Stimulated activated CD4-positive, alpha-beta T cell treated with anti-CD3 and anti-CD28 coated beads, Interleukin-4, amount 100 ng/mL, for 1 hour (primary cell): ENCODE results near the gene PRKCE.
"Not testable (repeated sequence)": the region's sequence is repeated elsewhere in the genome, so short reads cannot be mapped to it uniquely, and the experiment has no call there.

ENCODE experiments used
- DNase-seq: peaks from one replicate; pipeline ENCODE4 v3.0.0-alpha.2; 2020

PRKCE gene

DNA sequence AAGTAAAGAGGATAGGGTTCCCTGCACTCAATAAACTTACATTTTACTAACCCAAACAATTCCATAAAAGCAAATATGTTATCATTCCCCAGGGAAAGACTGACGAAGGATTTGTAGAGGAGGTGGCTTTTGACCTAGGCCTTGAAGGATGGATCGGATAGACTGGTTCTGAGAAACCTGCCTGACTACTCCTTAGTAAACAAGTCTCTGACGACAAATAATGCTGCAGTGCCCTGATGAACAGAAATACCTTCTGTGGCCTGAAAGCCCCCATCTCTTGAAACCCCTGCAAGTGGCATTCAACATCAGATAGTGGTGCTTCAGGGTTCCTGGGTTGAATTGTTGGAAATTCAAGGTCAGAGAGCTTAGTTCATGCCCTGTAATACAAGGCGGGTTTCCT is 19.2 kb downstream of the PRKCE start:
- DNase-seq: no peak

DNA sequence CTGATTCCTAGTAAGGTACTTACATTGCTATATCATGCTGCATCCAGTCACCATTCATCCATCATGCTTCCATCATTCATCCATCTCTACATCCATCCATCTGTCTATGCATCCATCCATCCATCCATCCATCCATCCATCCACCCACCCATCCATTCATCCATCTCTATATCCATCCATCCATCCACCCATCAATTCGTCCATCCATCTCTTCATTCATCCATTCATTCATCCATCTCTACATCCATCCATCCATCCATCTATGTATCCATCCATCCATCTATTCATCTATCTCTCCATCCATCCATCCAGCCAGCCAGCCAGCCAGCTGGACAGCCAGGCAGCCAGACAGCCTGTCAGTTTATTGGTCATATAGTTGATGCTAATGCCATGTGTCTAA is 20.7 kb downstream of the PRKCE start:
- no peak for DNase-seq

DNA sequence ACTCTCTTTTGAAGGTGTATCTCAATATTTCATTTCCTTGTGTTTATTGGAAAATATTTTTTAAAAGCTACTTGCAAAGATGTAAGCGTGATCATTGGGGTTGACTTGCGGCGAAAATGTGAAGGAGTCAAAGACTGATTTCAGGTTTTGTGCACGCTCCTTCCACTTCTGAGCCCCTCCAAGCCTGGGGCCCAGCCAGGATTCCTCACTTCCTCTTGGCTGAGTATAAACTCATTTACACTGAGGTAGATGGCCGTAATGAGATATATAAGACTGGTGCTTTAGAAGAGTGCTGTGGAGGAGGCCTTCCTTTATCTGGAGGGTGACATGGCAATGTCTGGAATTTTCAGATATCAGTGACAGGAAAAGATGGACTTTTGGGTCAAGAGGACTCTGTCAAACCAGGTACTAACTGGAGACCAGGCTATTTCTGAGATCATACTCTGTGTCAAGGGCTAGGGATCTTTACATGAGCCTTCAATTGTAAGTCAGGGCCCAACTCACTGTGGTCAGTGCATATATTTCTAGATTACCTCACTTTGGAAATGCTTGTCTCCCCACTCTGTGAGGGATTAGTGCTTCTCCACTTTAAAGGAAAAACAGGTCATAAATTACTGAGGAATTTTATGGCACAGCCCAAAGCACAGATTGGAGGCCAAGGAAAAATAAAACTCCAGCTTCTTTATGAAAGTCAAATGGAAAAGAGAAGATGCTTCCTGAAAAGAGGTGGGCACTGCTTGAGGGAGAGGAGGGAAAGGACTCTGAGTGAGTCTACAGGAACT is 22.8 kb downstream of the PRKCE start:
- DNase-seq: no peak

DNA sequence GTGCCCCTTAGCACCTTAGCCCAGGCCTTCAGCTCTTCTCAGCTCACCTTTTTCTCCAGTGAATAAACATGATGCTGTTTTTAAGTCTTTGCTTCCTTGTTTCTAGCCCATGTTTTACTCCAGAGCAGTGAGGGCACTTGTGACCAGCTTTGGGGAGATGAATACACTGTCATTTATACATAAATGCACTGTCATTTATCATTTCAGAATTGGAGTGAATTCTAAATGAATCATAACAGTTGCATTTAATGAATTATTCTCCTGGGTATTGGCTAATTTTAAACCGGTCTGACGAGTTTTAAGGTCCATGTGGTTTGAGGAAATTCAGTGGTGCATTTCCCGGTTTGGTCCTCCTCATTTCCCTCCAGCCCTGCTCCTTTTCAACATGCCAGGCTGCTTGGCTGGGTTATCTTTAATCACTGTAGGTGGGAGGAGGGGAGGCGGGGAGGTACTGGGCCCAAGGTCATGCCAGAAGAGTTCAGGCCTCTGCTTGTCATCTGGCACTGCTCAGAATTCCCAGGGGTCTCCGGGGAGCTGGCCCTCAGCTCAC is 23.9 kb downstream of the PRKCE start:
- no peak for DNase-seq

DNA sequence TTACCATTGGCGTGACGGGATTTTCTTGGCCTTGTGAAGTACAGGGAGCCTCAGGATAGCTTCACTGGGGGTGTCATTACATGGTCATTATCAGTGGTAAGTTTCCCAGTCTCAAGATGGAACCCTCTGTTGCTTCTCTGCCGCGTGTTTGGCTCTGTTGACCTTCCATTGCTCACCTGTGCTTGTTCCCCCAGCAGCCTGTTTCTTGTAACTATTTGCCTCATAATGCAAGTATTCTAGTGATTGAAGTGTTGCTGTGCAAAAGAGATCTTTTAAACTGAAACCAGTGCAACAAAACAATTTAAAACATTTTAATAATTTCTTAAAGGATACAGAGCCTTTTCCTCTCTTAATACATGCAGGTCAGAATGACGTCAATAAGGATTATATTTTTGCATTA is 24.6 kb downstream of the PRKCE start:
- DNase-seq: no peak

DNA sequence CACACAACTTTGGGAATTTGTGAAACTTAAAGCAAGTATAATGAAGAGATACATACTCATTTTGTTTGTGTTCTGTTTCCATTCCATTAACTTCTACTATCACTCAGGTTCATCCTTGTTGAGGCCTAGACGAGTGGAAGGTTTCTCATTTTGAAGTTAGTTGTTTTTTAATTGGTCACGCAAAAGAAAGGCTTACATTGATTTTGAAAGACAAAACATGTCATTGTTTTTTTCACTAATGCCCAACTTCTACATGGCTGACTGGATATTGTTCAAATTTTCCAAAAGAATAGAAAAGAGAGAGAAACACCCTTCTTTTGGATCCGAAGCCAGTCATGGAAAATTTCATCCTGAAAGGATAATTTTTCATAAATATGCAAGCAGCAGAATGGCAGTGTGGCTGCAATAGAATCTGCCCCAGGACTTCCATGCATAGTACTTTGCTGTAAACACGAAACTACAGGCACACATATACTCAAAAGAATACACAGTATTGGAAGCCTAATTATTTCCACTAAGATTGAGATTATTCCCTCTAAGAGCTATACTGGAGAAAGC is 27.4 kb downstream of the PRKCE start:
- DNase-seq: no peak

DNA sequence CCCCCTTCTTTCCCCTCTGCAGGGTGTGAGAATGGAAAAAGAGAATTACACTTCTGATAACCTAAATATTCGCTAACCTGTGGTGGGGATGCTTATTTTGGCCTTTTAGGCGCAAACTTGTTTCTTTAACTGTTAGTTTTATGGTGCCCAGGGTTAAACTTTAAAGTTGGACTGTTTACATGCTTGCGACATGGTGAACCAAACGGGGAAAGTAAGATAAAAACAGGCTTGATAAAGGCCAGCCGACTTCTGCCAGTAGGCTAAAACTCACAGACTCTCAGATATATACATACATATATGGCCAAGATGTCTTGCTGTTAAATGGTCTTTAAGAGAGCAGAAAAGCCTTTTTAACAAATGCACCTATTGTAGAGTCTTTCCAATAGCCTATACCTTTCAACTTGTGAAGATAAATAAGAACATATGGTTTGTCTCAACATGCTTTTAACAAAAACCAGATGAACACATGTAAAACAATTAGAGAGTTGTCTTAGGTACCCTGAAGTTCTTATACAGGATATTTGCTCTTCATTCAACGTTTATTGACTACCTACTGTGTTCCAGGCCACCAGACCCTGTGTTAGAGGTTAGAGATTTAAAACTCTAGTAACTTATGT is 29.0 kb downstream of the PRKCE start:
- no peak for DNase-seq

DNA sequence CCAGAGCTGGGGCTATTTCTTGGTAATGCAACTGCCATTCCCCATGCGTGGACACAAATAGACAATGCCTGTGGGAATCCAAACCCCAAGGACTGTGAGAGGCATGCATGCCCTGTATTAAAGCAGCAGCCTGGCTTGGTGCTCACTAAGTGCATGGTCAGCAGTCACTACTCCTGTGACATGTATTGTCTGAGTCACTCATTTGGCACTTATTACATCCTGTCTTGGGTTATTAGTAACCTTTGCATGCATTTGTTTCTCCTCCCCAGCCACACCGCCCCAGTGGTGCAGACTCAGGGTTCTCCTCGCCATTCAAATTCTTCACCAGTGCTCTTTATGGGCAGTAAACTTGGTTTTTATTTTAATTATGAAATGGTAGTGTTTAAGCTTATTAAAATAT is 30.2 kb downstream of the PRKCE start:
- DNase-seq: no peak

DNA sequence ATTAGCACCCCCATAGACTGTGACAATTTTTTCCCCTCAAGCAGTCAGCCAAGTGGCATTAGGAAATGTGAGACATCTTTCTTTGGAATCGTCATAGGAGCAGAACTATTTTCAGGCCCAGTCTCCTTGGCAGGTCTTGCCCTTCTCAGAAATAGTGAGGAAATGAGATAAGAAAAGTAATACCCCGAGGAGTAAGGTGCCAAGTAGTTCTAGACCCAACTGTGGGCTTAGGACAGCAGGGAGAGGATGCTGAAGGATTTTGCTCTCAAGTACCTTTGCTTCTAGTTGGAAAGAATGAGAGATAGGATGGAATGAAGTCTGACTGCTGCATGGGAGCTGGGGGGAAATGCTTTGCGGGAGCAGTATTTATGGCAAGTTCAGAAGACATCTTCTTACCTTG is 31.8 kb downstream of the PRKCE start:
- DNase-seq: no peak

DNA sequence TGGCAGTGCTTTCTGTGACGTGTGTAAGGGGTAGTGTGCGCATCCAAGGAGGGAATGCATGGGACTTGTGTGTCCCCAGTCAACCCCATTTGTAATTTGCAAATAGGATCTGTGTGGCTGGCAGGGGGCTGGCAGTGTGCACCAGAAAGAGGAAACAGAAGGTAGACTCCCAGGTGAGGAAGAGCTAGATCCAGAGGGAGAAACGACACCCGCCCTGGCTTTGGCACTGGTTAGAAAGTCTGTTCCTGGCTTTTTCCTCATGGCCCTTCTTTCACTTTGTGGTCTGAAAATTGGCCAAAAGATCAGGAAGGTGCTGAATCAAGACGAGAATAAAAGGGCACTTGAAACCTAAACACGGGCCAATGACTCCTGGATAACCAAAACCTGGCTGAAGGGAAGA is 33.3 kb downstream of the PRKCE start:
- no peak for DNase-seq

DNA sequence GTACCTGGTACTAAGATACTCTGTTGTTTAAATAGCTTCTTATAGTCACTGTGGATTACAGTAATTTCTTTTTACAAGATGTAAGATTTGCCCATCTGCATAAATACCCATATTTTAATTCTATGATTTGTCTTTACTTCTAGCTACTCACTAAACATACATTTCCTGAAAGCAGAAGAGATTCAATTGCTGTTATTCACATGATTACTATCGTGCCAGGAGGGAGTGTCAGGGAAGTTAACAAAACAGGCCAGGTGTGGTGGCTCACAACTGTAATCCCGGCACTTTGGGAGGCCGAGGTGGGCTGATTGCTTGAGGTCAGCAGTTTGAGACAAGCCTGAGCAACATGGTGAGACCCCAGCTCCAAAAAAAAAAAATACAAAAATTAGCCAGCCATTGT is 33.8 kb downstream of the PRKCE start:
- DNase-seq: no peak

DNA sequence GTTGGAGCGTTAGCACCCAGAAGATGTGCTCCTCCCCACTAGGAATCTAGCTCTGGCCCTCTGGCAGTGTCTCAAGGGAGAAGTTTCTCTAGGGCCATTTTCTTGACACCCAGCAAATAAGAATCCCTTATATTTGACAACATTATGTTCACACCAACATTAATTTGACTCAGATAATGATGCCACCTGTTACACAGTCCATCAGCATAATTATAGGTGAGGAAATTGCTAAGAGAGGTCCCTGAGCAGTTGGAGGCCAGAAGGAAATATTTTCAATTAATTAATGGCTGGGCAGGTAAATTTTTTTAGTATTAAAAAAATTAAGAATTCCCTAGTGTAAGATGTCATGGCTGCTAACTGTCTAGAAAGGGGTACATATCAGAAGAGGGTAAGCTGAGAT is 36.5 kb downstream of the PRKCE start:
- DNase-seq: no peak

DNA sequence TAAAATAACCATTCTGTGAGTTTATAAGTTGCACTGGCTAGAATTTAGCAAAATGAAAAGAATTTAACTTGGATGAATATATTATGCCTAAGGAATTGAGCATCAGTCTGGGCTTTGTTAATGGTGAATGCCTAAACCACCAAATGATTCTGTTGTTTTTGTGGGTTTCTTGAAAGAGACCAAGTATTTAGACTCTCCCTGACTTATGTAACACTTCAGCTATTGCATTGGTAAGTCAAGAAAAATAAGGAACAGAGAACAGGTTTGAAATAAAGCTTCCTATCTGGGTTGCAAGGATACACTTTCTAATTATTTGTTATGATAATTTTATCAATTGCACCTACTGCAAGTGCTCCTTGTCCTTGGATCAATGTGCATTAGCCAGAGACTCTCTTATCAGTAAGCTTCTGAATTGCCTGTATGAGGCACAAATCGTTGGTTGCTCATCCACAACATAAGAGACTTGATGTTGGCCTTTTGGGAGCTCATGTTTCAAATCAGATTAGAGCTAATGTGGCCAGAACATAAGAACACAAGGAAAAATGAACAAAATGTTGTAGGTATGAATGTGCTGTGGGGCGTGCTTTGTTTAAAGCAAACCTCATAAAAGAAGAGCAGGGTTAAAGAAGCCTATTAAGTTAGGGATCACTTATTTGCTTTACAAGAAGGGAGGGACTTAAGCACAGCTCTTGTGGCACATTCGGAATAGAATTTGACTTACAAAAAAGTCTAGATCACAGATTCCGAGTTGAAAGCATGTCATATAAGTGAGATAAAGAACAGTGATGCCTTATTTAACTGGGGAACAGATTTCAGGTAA is 37.2 kb downstream of the PRKCE start:
- DNase-seq: no peak

DNA sequence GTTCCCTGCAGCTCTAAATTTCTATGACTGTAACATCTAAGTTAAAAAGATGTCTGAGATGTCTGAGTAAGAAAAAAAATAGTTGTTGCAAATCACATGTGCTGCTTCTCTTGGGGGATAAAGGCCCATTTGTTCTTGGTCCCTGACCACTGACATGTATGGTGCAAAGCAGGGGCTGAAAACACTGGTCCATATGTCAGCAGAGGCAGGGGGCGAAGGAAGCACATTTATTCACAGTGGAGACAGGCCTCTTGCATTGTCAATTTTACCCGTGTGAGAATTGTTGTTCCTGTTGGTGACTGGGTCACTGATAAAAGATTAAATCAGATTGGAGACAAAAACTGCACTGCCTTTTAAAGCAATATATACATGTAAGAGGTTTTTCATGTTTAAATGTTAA is 38.8 kb downstream of the PRKCE start:
- DNase-seq: no peak

DNA sequence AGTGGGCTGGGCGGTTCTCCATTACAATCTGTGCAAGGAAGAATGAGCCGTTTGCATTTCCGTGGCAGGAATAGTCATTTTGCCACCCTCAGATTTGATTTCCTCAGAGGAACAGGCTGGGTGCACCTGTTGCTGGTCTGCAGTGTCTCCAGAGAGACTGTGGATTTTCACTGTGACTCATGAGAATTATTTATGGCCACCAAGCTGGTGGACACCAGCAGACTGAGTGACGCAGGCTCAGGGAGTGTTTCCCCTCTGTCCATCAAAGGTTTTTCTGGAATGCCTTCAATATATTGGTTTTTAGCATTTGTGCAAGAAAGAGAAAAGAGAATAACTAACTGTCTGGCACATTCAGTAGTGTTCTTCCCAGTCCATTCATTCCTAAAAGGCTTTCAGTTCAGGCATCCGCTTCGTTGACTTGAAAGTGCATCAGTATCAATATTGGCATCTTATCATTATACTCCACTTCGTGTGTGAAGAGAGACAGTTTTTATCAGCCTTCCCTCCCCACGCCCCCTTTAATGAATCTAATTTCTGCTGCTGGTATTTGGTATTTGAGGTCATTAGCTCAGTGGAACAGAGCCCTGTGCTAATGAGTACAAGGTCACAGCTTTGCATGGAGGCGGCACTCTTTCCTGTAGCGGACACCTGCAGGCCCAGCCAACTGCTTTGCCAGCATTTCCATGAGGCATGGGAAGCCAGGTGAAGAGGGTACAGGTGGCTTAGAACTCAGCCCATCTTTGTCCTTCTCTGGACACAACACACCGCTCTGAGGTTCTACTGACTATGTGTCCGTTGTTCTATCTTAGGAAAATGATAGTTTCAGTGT is 39.9 kb downstream of the PRKCE start:
- no peak for DNase-seq

DNA sequence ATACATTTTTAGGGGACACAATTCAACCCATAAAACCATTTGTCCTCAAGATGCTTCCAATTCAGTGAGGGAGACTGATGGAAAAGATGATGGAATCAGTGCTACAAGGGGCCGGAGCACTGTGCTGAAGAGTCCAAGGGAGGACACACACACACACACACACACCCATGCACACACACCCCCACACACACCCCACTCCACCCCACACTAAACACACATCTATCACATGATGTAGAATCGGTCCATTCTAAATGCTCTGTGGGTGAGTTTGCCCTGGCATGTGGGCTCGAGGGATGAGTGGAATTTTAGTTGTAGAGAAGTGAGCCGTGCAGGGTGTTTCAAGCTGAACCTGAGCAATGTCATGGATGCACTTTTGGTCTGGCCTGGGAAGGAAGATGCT is 41.1 kb downstream of the PRKCE start:
- DNase-seq: no peak

DNA sequence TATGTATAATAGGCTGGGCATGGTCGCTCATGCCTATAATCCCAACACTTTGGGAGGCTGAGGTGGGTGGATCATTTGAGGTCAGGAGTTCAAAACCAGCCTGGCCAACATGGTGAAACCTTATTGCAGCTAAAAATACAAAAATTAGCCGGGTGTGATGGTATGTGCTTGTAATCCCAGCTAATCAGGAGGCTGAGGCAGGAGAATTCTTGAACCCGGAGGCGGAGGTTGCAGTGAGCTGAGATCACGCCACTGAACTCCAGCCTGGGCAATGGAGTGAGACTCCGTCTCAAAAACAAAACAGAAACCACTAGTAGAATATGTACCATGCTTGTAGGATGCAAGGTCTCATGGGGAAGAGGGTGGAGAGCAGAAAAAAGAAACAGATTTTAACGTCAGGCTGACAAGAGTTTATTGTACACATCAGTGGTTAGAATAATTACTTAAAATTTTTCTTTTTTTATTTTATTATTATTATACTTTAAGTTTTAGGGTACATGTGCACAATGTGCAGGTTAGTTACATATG is 44.1 kb downstream of the PRKCE start:
- DNase-seq: not testable (repeated sequence)

DNA sequence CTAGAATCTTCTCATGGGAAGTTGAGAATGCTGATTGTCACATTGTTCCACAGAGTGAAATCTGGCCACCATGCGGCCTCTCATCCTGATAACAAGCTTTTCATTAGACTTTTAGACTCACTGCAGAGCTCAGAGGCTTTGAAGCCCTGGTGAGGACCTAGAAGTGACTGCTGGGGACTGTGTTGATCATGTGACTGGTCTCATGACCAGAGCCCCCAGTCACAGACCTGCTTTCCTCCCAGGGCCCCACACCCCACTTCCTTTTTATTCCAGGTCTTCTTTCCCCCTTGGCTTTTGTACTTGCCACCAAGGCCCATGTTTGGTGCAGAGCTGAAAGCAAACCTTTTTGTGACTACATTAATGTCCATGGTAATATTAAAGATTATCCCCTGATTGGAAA is 45.2 kb downstream of the PRKCE start:
- DNase-seq: no peak

DNA sequence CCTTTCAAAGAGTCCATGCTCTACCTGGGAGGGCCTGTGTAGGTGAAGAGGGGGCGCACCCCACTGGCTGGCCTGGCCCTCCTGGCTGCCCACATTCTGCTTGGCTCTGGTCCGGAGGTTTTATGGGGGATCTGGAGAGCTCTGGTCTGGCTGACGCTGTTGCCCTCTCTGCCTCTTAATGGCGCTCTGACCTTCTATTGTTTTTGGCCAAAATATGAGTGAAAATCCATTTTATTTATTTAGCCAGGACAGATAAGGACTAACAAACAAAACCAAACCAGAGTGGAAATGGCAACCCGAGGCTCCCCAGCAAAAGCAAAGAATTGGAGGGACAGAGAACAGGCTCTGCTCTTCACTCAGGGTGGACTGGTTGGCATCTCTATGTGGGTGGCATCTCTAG is 45.7 kb downstream of the PRKCE start:
- DNase-seq: no peak

DNA sequence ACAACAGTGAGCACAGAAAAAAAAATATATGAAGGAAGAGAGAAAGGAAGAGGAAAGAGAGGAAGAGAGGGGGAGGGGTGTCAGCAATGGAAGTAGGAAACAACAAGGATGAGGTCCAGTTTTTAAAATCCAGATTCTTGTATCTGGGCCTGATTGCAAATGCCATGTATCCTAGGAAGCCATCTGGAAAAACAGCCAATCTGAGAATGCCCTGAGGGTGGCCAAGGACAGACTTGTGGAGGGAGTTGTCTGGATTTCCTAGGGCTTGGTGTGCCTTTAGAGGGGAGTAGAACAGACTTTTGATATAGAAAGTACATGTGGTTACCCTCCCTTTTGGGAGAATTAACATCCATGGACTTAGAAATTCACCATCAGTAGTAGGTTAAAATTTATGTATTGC is 47.1 kb downstream of the PRKCE start:
- DNase-seq: no peak

DNA sequence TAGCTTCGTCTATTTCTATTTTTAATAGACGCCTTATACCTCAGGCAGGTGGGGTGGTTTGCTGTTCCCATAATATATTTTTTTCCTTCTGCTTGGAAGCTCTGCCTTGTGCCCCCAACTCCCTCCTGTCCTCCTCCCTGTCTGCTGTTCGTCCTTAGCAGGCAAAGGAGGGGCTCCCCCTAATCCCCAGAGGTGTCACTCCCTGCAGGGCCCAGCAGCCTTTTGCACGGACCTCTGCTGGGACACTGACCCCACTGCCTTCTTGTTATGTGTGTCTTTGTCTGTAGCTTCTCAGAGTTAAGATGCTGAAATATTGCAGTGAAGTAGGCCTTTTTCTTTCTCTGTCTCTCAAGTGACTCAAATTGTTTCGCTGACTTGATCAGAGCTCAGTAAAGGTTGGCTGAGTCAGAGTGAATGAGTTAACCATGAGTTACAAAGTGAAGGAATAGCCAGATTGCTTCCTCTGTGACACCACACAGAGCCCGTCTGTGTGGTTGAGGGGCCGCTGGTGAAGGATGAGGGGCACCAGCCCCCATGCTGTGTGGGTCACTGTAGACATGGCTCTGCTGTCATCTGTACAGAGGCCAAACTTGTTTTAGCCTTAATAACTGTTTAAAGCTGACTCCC is 47.7 kb downstream of the PRKCE start:
- no peak for DNase-seq
